ENCODE data around the gene KLHL9.

KLHL9 gene

GRCh38 chr9:21317956-21318923 lies 17.0 kb downstream of the KLHL9 start:
- peak; percentile 38 to 79 (median 60) for DNase-seq

DNA sequence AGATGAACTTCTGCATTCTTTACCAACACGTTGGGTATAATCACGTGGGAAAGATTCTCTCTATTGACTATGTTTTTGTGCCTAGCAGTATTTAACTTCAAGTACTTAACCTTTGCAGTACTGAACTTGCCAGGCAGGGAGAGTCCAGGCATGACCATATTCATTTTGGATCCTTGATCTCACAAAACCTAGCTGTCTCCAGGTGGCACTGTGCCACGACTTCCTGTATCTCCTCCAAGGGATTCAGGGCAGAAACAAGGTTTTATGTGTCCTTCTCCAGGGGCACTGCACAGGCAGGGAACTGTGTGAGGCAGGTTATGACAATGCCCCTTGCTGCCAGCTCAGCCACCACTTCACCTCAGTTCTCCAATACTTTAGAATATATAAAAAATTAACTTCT lies 18.3 kb downstream of the KLHL9 start:
- no peak for DNase-seq

- DNase-seq = no peak
These were observed 19.0 kb downstream of the KLHL9 start for GRCh38 chr9:21316032-21316842.

DNA sequence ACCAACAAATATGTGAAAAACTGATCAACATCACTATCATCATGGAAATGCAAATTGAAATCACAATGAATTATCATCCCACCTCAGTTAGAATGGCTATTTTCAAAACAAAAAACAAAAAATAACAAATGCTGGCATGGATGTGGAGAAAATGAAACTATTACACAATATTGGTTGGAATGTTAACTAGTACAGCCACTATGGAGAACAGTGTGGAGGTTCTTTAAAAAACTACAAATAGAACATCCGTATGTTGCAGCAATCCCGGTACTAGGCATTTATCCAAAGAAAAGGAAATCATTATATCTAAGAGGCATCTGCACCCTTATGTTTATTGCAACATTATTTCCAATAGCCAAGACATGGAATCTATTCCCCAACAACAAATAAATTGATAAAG lies 21.1 kb downstream of the KLHL9 start:
- no peak for DNase-seq

- DNase-seq = no peak
These were observed 23.3 kb downstream of the KLHL9 start for GRCh38 chr9:21311889-21312288.

GRCh38 chr9:21305213-21305612 lies 30.0 kb downstream of the KLHL9 start, which contains the start of gene IFNA5:
Gene IFNA5 (minus strand): TSS chr9:21305313. CDS start chr9:21305256, 57 bp downstream.
- no peak for DNase-seq

GRCh38 chr9:21295992-21296391 lies 39.2 kb downstream of the KLHL9 start:
- peak; percentile 40 to 58 (median 53) for DNase-seq

DNA sequence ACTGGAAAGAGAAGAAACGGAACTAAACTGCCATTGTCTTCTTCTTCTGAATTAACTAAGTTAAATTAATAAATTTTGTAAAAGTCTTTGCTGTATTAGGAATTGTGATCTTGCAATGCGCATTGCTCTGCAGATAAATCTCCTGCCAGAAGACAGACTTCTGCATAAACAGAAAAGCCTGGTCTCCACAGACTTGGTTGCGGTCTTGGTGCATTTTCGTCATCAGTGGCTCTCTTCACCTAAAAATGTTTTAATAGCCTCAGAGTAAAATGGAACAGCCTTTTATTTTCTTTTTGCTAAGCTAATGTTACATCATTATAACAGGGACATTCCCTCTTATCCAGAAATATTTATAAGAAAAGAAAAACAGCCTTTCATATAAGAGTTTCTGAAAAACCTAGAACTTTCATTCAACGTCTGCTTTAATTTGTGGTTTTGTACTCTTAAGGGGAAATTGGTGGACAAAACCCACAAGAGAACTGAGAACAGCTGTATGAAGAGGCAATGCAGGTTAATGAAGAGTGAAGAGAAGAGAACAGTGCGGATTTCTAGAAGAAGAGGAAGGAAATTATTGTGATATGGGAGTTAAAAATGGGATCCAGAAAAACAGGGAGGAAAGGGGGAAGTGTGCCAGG lies 40.2 kb downstream of the KLHL9 start:
- DNase-seq = peak in 3 of 4 experiments; percentile 15 to 35 (median 25)

DNA sequence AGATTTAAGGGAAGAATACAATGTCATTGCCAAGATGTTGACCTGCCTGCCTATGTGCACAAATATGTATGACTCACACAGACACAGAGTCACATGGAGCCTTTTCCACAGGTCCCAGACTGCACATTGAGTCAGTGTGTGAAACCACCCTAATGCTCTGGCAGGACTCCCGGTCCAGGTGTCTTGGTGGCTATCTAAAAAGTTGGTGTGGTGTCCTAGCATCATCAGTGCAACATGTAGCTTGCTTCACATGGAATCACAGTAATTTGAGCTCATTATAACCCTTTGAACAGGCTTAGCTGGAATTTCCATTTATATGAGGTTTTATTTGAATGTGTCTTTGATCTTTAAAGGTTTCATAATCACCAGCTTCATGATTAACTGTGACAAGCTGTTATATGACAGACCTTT lies 40.8 kb downstream of the KLHL9 start:
- peak in 3 of 4 experiments; percentile 15 to 23 (median 17) for DNase-seq

DNA sequence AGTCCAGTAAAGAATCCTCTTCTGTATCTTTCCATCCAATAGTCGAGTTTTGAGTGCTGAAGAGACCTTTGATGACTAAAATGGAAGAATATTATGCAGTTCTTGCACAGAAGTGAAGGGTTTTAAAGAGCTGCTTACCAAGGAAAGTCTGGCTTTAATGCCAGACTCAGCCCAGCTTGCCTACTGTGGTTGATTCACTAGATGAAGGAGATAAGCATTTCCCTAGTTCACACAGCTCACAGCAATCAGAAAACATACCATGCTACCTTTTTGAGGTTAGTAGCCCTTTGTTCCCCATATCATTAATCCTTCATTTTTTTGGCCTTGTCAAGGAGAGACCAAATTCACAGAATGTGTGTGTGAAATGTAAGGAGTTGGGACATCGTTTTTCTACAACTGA lies 45.4 kb downstream of the KLHL9 start:
- no peak for DNase-seq

GRCh38 chr9:21287280-21287679 lies 47.9 kb downstream of the KLHL9 start:
- DNase-seq = peak in 2 of 4 experiments; percentile 7 to 8

- DNase-seq = peak; percentile 60 to 86 (median 76)
These were observed 48.5 kb downstream of the KLHL9 start for GRCh38 chr9:21286659-21287058.

DNA sequence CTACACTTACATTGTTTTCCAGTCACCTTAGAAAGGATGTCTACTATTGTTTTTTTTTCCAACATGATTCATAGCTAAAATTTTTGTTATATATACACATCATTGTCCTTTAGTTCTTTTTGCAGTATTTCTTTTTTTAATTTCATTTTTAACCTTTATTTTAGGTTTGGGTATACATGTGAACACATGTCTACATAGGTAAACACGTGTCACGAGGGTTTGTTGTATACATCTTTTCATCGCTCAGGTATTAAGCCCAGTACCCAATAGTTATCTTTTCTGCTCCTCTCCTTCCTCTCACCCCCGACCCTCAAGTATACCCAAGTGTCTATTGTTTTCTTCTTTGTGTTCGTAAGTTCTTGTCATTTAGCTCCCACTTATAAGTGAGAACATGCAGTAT lies 49.1 kb downstream of the KLHL9 start:
- no peak for DNase-seq

GRCh38 chr9:21281275-21281674 lies 53.9 kb downstream of the KLHL9 start:
- peak; percentile 60 to 83 (median 74) for DNase-seq

All from suppressor macrophage (primary cell).